Suprapubic skin (tissue), 4 donors: Measurements from ENCODE around the gene ZSWIM3. TPM values are rescaled to one million over a fixed set of nuclear protein-coding genes. Genes with fewer than 3 reads are reported as not detected.

ENCODE experiments used
- DNase-seq, 2 donors: peaks; one replicate each; pipeline ENCODE4 v3.0.0-alpha.2; 2019; ENCODE audit warnings: low spot score in 2 of 2
- H3K27ac ChIP-seq: fragments of 200-600 bp; sonication (generic); one replicate; pipeline ENCODE4 v1.5.1; 2019
- H3K27me3 ChIP-seq: fragments of 200-600 bp; sonication (generic); one replicate; pipeline ENCODE4 v1.5.1; 2019
- H3K36me3 ChIP-seq: fragments of 200-600 bp; sonication (generic); one replicate; pipeline ENCODE4 v1.5.1; 2019
- H3K4me1 ChIP-seq: fragments of 200-600 bp; sonication (generic); one replicate; pipeline ENCODE4 v1.5.1; 2019
- H3K4me3 ChIP-seq: fragments of 200-600 bp; sonication (generic); one replicate; pipeline ENCODE4 v1.5.1; 2019; ENCODE audit warnings: mild to moderate bottlenecking
- H3K9me3 ChIP-seq: fragments of 200-600 bp; sonication (generic); one replicate; pipeline ENCODE4 v1.5.1; 2019
- CTCF ChIP-seq, 2 donors: fragments of 200-600 bp in 1 of 2; fragments of 450-650 bp in 1 of 2; sonication (generic) in 1 of 2; IDR thresholded peaks; one replicate each; pipeline ENCODE4 v1.5.1; 2016 to 2019; ENCODE audit warnings: antibody characterized with exemption in 2 of 2, mild to moderate bottlenecking in 1 of 2, moderate library complexity in 1 of 2
- EP300 ChIP-seq: sonication (generic); formaldehyde crosslinking; IDR thresholded peaks from one replicate; pipeline ENCODE4 v1.6.1; 2017; ENCODE audit warnings: antibody characterized with exemption
- POLR2A ChIP-seq, 2 donors: fragments of 450-650 bp; IDR thresholded peaks; one replicate each; pipeline ENCODE4 v1.6.1; 2017; ENCODE audit warnings: antibody characterized with exemption in 2 of 2, mild to moderate bottlenecking in 2 of 2, moderate library complexity in 2 of 2
- POLR2AphosphoS5 ChIP-seq, 3 donors: sonication (generic); formaldehyde crosslinking; IDR thresholded peaks; one replicate each; pipeline ENCODE4 v1.6.1; 2017; ENCODE audit warnings: antibody characterized with exemption in 3 of 3
- WGBS: methylation state at CpG from one replicate; pipeline ENCODE4 v1.1.5; 2018; 5-methylcytosine and 5-hydroxymethylcytosine counted together
- total RNA-seq, 4 donors: library from RNA; depleted of rRNA; stranded (reverse); fragments of >200 nt; gene quantifications; one replicate each; pipeline ENCODE4 v1.1.0, GENCODE V29; 2016

Gene ZSWIM3
- total RNA-seq, 4 donors from 2014 or later: 2.1 to 4.6 (median 3.6) TPM

GRCh38 chr20:45905505-45906079 lies 48.2 kb downstream of the ZSWIM3 start:
- TF ChIP-seq CTCF (IDR thresholded peaks at IDR 0.05) (no peak), POLR2A (IDR thresholded peaks at IDR 0.05) (no peak), EP300 (no peak), POLR2AphosphoS5 (IDR thresholded peaks at IDR 0.05) (no peak)
- Histone ChIP-seq H3K36me3 (peaks cover 72% of the 10 kb centered on the region), H3K4me1 (peaks cover 13% of the 10 kb centered on the region), H3K9me3 (no peaks in the 10 kb centered on the region), H3K27me3 (no peaks in the 10 kb centered on the region), H3K4me3 (no peak overlapping the region), H3K27ac (no peak overlapping the region)
- no peak for DNase-seq
- WGBS: 82% methylated on average over 8 of the region's 8 CpGs

GRCh38 chr20:45907219-45907948 lies 50.0 kb downstream of the ZSWIM3 start:
- 92% methylated on average over 17 of the region's 17 CpGs for WGBS
- no peak for TF ChIP-seq CTCF (IDR thresholded peaks at IDR 0.05)
- TF ChIP-seq EP300: no peak
- TF ChIP-seq POLR2A (IDR thresholded peaks at IDR 0.05): no peak
- no peak for TF ChIP-seq POLR2AphosphoS5 (IDR thresholded peaks at IDR 0.05)
- H3K36me3 ChIP-seq: peaks cover 54% of the 10 kb centered on the region

DNA sequence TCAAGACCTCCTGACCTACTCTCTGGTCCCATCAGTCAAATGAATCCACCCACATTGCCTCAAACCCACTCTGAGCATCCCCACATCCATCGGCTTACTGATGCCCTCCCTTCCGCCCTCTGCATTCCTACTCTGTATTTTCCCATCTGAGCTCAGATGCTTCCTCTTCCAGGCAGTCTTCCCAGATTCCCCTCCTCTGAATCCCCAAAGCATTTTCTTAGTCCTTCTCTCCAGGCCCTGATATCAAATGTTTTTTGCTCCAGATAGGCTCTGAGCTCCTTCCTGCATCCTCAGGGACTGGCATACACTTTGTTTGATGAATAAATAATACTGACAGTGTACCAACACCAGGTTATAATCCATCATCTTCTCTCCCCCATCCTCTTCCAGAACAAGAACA lies 50.7 kb downstream of the ZSWIM3 start:
- Histone ChIP-seq H3K9me3 (no peaks in the 10 kb centered on the region), H3K4me3 (no peak overlapping the region), H3K4me1 (peaks cover 31% of the 10 kb centered on the region), H3K27ac (no peak overlapping the region), H3K36me3 (peaks cover 49% of the 10 kb centered on the region), H3K27me3 (no peaks in the 10 kb centered on the region)
- DNase-seq: no peak
- TF ChIP-seq CTCF (IDR thresholded peaks at IDR 0.05) (no peak), EP300 (no peak), POLR2AphosphoS5 (IDR thresholded peaks at IDR 0.05) (no peak), POLR2A (IDR thresholded peaks at IDR 0.05) (no peak)
- WGBS: 100% methylated on average over 2 of the region's 2 CpGs

More at GRCh38 chr20:45907219-45907948, 50.0 kb downstream of the ZSWIM3 start:
- Histone ChIP-seq H3K27me3 (no peaks in the 10 kb centered on the region), H3K4me3 (no peak overlapping the region), H3K27ac (no peak overlapping the region), H3K9me3 (no peaks in the 10 kb centered on the region), H3K4me1 (peaks cover 27% of the 10 kb centered on the region)
- DNase-seq: no peak

DNA sequence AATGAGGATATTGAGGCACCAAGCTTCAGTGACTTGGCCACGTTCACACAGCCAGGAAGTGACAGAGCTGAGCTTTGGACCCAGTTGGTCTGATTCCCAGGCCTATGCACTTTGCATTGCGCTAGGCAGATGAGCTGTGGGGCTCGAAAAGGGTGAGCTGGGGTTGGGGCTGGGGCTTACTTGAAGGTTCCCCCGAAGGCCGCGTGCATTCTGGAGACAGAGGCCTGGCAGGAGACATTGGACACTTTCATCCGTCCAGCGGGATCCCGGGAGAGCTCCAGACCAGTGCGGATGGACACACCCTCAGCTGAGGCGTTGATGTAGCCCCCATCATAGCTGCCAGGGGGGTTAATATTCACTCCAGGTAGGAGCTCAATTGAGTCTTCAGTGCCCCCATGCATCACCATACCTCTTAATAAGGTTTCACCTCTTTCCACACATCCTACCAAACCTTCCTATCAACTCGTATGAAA lies 52.0 kb downstream of the ZSWIM3 start:
- TF ChIP-seq POLR2A (IDR thresholded peaks at IDR 0.05): no peak
- TF ChIP-seq POLR2AphosphoS5 (IDR thresholded peaks at IDR 0.05): no peak
- no peak for TF ChIP-seq CTCF (IDR thresholded peaks at IDR 0.05)
- TF ChIP-seq EP300: no peak
- Histone ChIP-seq H3K27me3 (no peaks in the 10 kb centered on the region), H3K27ac (no peak overlapping the region), H3K9me3 (no peaks in the 10 kb centered on the region), H3K4me1 (peaks cover 31% of the 10 kb centered on the region), H3K4me3 (no peak overlapping the region), H3K36me3 (peaks cover 41% of the 10 kb centered on the region)
- no peak for DNase-seq
- WGBS: 92% methylated on average over 12 of the region's 12 CpGs
